Measurements from ENCODE around the gene SLC25A20.
A peak's percentile ranks its signal among the peaks of the same experiment; 100 is the strongest.

The SLC25A20 gene

GRCh38 chr3:48851407-48851806 lies 47.3 kb downstream of the SLC25A20 start:
- no CpG with 5 or more reads among the region's 3 CpGs for WGBS, 2 donors (ENCODE audit: extremely low coverage in 2 of 2, insufficient read length in 2 of 2, insufficient replicate concordance in 1 of 2)
- Histone ChIP-seq H4K91ac (ENCODE audit: low read depth, low read length, poor library complexity) (no peak overlapping the region), H2BK12ac (ENCODE audit: low read length) (no peak overlapping the region), H3K36me3 (replicated peaks in 1 of 2; ENCODE audit: control insufficient read depth in 2 of 2, insufficient read depth in 2 of 2, low read length in 2 of 2) (no peaks in the 10 kb centered on the region), H3K14ac (ENCODE audit: low read length) (no peak overlapping the region), H4K8ac (ENCODE audit: low read depth, low read length) (no peak overlapping the region), H2AFZ (ENCODE audit: low read length) (no peak overlapping the region), H3K9ac (ENCODE audit: low read depth, low read length, poor library complexity) (no peak overlapping the region), H3K27ac (replicated peaks; ENCODE audit: low read length) (no peak overlapping the region), H3K9me3 (replicated peaks in 1 of 2; ENCODE audit: control insufficient read depth in 2 of 2, insufficient read depth in 1 of 2, low read depth in 1 of 2, low read length in 2 of 2) (no peaks in the 10 kb centered on the region), H2BK120ac (ENCODE audit: low read depth, low read length) (no peak overlapping the region), H3K4ac (ENCODE audit: low read length) (no peak overlapping the region), H3K18ac (ENCODE audit: low read length) (no peak overlapping the region), H2AK5ac (ENCODE audit: low read depth, low read length) (no peak overlapping the region), H2BK5ac (ENCODE audit: low read length) (no peak overlapping the region), H3K79me1 (ENCODE audit: low read depth, low read length) (peaks cover 1% of the 10 kb centered on the region), H3K27me3 (ENCODE audit: control insufficient read depth in 3 of 3, insufficient read depth in 3 of 3, low read depth in 1 of 3, low read length in 3 of 3) (peaks cover 0 to 2% (median 0%) of the 10 kb centered on the region in 3 experiments), H3K4me3 (ENCODE audit: low read length in 2 of 2) (no peak overlapping the region), H3K23ac (ENCODE audit: low read depth, low read length, poor library complexity) (no peak overlapping the region), H2BK15ac (ENCODE audit: low read length) (no peak overlapping the region), H3K4me1 (ENCODE audit: control insufficient read depth in 2 of 2, insufficient read depth in 1 of 2, low read depth in 1 of 2, low read length in 2 of 2) (peaks cover 9% of the 10 kb centered on the region in 2 donors), H3K4me2 (ENCODE audit: insufficient read depth, low read length, poor library complexity, severe bottlenecking) (no peak overlapping the region)
- DNase-seq (ENCODE audit: low spot score), result peak; percentile 54

GRCh38 chr3:48848816-48849515 lies 49.7 kb downstream of the SLC25A20 start:
- Histone ChIP-seq H4K91ac (ENCODE audit: low read depth, low read length, poor library complexity) (no peak overlapping the region), H2BK15ac (ENCODE audit: low read length) (no peak overlapping the region), H2AFZ (ENCODE audit: low read length) (no peak overlapping the region), H3K9ac (ENCODE audit: low read depth, low read length, poor library complexity) (no peak overlapping the region), H3K9me3 (replicated peaks in 1 of 2; ENCODE audit: control insufficient read depth in 2 of 2, insufficient read depth in 1 of 2, low read depth in 1 of 2, low read length in 2 of 2) (no peaks in the 10 kb centered on the region), H2AK5ac (ENCODE audit: low read depth, low read length) (no peak overlapping the region), H3K79me1 (ENCODE audit: low read depth, low read length) (peaks cover 1% of the 10 kb centered on the region), H3K27me3 (ENCODE audit: control insufficient read depth in 3 of 3, insufficient read depth in 3 of 3, low read depth in 1 of 3, low read length in 3 of 3) (peaks cover 0 to 3% (median 0%) of the 10 kb centered on the region in 3 experiments), H3K27ac (replicated peaks; ENCODE audit: low read length) (no peak overlapping the region), H2BK120ac (ENCODE audit: low read depth, low read length) (no peak overlapping the region), H2BK5ac (ENCODE audit: low read length) (no peak overlapping the region), H2BK12ac (ENCODE audit: low read length) (no peak overlapping the region), H3K4me1 (ENCODE audit: control insufficient read depth in 2 of 2, insufficient read depth in 1 of 2, low read depth in 1 of 2, low read length in 2 of 2) (peaks cover 6 to 9% of the 10 kb centered on the region in 2 donors), H3K36me3 (replicated peaks in 1 of 2; ENCODE audit: control insufficient read depth in 2 of 2, insufficient read depth in 2 of 2, low read length in 2 of 2) (no peaks in the 10 kb centered on the region), H3K18ac (ENCODE audit: low read length) (no peak overlapping the region), H3K23ac (ENCODE audit: low read depth, low read length, poor library complexity) (no peak overlapping the region), H3K4ac (ENCODE audit: low read length) (no peak overlapping the region), H3K4me2 (ENCODE audit: insufficient read depth, low read length, poor library complexity, severe bottlenecking) (no peak overlapping the region), H3K14ac (ENCODE audit: low read length) (no peak overlapping the region), H4K8ac (ENCODE audit: low read depth, low read length) (no peak overlapping the region), H3K4me3 (ENCODE audit: low read length in 2 of 2) (no peak overlapping the region)
- WGBS, 2 donors (ENCODE audit: extremely low coverage in 2 of 2, insufficient read length in 2 of 2, insufficient replicate concordance in 1 of 2), result no CpG with 5 or more reads among the region's 8 CpGs
- DNase-seq (ENCODE audit: low spot score), result no peak

GRCh38 chr3:48847504-48848423 lies 50.9 kb downstream of the SLC25A20 start, which contains the start of gene PRKAR2A:
PRKAR2A (minus strand) TSS chr3:48847874; CDS start chr3:48847596, 278 bp downstream.
- no peak within 1 kb of the TSS for H3K27ac ChIP-seq (replicated peaks; ENCODE audit: low read length)
- H3K4me1 ChIP-seq (ENCODE audit: control insufficient read depth in 2 of 2, insufficient read depth in 1 of 2, low read depth in 1 of 2, low read length in 2 of 2), result peaks cover 6 to 9% of the 10 kb centered on the region in 2 donors
- H3K23ac ChIP-seq (ENCODE audit: low read depth, low read length, poor library complexity), result peak within 1 kb of the TSS; percentile 98
- H3K4me3 ChIP-seq (ENCODE audit: low read length in 2 of 2), result peak within 1 kb of the TSS; percentile 70 to 93
- H2BK15ac ChIP-seq (ENCODE audit: low read length), result peak within 1 kb of the TSS; percentile 26
- no peak within 1 kb of the TSS for H3K4ac ChIP-seq (ENCODE audit: low read length)
- H4K8ac ChIP-seq (ENCODE audit: low read depth, low read length), result peak within 1 kb of the TSS; percentile 65
- no peaks in the 10 kb centered on the region for H3K36me3 ChIP-seq (replicated peaks in 1 of 2; ENCODE audit: control insufficient read depth in 2 of 2, insufficient read depth in 2 of 2, low read length in 2 of 2)
- peak within 1 kb of the TSS; percentile 38 for H3K14ac ChIP-seq (ENCODE audit: low read length)
- peak; percentile 82 for DNase-seq (ENCODE audit: low spot score)
- no CpG with 5 or more reads among the region's 81 CpGs for WGBS, 2 donors (ENCODE audit: extremely low coverage in 2 of 2, insufficient read length in 2 of 2, insufficient replicate concordance in 1 of 2)
- peak within 1 kb of the TSS; percentile 94 for H3K4me2 ChIP-seq (ENCODE audit: insufficient read depth, low read length, poor library complexity, severe bottlenecking)
- peak within 1 kb of the TSS; percentile 92 for H2AFZ ChIP-seq (ENCODE audit: low read length)
- H2BK120ac ChIP-seq (ENCODE audit: low read depth, low read length), result peak within 1 kb of the TSS; percentile 47
- H2AK5ac ChIP-seq (ENCODE audit: low read depth, low read length), result peak within 1 kb of the TSS; percentile 90
- peak within 1 kb of the TSS; percentile 10 for H2BK12ac ChIP-seq (ENCODE audit: low read length)
- H3K27me3 ChIP-seq (ENCODE audit: control insufficient read depth in 3 of 3, insufficient read depth in 3 of 3, low read depth in 1 of 3, low read length in 3 of 3), result peaks cover 0 to 3% (median 0%) of the 10 kb centered on the region in 3 experiments
- no peak within 1 kb of the TSS for H4K91ac ChIP-seq (ENCODE audit: low read depth, low read length, poor library complexity)
- H3K18ac ChIP-seq (ENCODE audit: low read length), result peak within 1 kb of the TSS; percentile 88
- H2BK5ac ChIP-seq (ENCODE audit: low read length), result no peak within 1 kb of the TSS
- no peaks in the 10 kb centered on the region for H3K9me3 ChIP-seq (replicated peaks in 1 of 2; ENCODE audit: control insufficient read depth in 2 of 2, insufficient read depth in 1 of 2, low read depth in 1 of 2, low read length in 2 of 2)
- H3K9ac ChIP-seq (ENCODE audit: low read depth, low read length, poor library complexity), result peak within 1 kb of the TSS; percentile 92
- H3K79me1 ChIP-seq (ENCODE audit: low read depth, low read length), result peaks cover 1% of the 10 kb centered on the region
